Upper lobe of left lung (tissue), 4 donors: ENCODE data around the gene PCNX2.

Experiments
- POLR2A ChIP-seq, 4 donors: fragments of 450-650 bp; IDR thresholded peaks; one replicate each; pipeline ENCODE4 v1.5.1; 2016 to 2017; ENCODE audit warnings: antibody characterized with exemption in 4 of 4, mild to moderate bottlenecking in 2 of 4
- TF ChIP-seq, protein P1 (sequence below), 6 experiments: fragments of 450-650 bp in 4 of 6; fragments of 200-600 bp in 2 of 6; sonication (generic) in 2 of 6; IDR thresholded peaks; one replicate each; pipeline ENCODE4 v1.5.1; 2016 to 2019; ENCODE audit warnings: antibody characterized with exemption in 6 of 6

DNA sequence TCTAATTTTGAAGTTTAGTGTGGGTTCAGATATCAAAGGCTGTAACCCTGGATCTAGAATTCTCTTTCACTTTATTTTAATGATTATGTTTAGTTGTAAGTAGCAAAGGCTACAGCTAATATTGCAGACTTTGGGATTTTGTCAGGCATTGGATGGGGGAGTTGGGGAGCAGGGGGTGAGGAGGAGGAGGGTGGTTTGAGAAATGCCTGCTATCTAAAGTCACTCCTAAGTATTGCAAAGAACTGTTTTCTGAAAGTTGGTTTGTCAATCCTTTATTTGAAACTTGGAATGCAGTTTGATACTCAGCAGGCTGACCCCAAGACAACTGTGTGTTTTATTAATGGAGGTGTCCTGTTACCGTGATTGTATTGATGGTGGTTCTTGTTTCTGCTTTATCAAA, 343.9 kb downstream of the PCNX2 start:
- TF ChIP-seq, protein P1, sequence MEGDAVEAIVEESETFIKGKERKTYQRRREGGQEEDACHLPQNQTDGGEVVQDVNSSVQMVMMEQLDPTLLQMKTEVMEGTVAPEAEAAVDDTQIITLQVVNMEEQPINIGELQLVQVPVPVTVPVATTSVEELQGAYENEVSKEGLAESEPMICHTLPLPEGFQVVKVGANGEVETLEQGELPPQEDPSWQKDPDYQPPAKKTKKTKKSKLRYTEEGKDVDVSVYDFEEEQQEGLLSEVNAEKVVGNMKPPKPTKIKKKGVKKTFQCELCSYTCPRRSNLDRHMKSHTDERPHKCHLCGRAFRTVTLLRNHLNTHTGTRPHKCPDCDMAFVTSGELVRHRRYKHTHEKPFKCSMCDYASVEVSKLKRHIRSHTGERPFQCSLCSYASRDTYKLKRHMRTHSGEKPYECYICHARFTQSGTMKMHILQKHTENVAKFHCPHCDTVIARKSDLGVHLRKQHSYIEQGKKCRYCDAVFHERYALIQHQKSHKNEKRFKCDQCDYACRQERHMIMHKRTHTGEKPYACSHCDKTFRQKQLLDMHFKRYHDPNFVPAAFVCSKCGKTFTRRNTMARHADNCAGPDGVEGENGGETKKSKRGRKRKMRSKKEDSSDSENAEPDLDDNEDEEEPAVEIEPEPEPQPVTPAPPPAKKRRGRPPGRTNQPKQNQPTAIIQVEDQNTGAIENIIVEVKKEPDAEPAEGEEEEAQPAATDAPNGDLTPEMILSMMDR (IDR thresholded peaks at IDR 0.05): no peak
- TF ChIP-seq POLR2A (IDR thresholded peaks at IDR 0.05): no peak
